Stimulated activated CD8-positive, alpha-beta memory T cell treated with anti-CD3 and anti-CD28 coated beads, Interleukin-7, amount 100 ng/mL, for 24 hours (primary cell): ENCODE data around the gene AGPAT4.

ENCODE experiments used
- DNase-seq: peaks from one replicate; pipeline ENCODE4 v3.0.0-alpha.2; 2020; ENCODE audit warnings: low read depth

AGPAT4 gene

GRCh38 chr6:161254464-161255253 is 19.2 kb downstream of the AGPAT4 start:
- DNase-seq, result no peak

GRCh38 chr6:161254126-161254463 is 19.8 kb downstream of the AGPAT4 start:
- DNase-seq, result no peak

GRCh38 chr6:161251345-161251744 is 22.5 kb downstream of the AGPAT4 start:
- no peak for DNase-seq

- no peak for DNase-seq
Measured at GRCh38 chr6:161249327-161249726, 24.5 kb downstream of the AGPAT4 start.

GRCh38 chr6:161246725-161247124 is 27.1 kb downstream of the AGPAT4 start:
- DNase-seq, result no peak

- no peak for DNase-seq
Measured at GRCh38 chr6:161245363-161245762, 28.5 kb downstream of the AGPAT4 start.

GRCh38 chr6:161244725-161245124 is 29.1 kb downstream of the AGPAT4 start:
- no peak for DNase-seq

- DNase-seq, result peak; percentile 14
Measured at GRCh38 chr6:161242779-161243693, 30.8 kb downstream of the AGPAT4 start.

- DNase-seq, result no peak
Measured at GRCh38 chr6:161242113-161242512, 31.7 kb downstream of the AGPAT4 start.

- DNase-seq, result no peak
Measured at GRCh38 chr6:161239001-161239400, 34.9 kb downstream of the AGPAT4 start.

- no peak for DNase-seq
Measured at GRCh38 chr6:161238500-161238899, 35.4 kb downstream of the AGPAT4 start.

- DNase-seq, result no peak
Measured at GRCh38 chr6:161238081-161238480, 35.8 kb downstream of the AGPAT4 start.

- DNase-seq, result no peak
Measured at GRCh38 chr6:161237176-161237575, 36.7 kb downstream of the AGPAT4 start.

GRCh38 chr6:161235776-161236633 is 37.9 kb downstream of the AGPAT4 start:
- no peak for DNase-seq

- no peak for DNase-seq
Measured at GRCh38 chr6:161233986-161234661, 39.7 kb downstream of the AGPAT4 start.

- DNase-seq, result no peak
Measured at GRCh38 chr6:161232467-161232866, 41.4 kb downstream of the AGPAT4 start.

GRCh38 chr6:161232010-161232409 is 41.9 kb downstream of the AGPAT4 start:
- no peak for DNase-seq

GRCh38 chr6:161230339-161230738 is 43.5 kb downstream of the AGPAT4 start:
- DNase-seq, result no peak

- DNase-seq, result no peak
Measured at GRCh38 chr6:161228921-161229591, 44.8 kb downstream of the AGPAT4 start.

GRCh38 chr6:161228096-161228495 is 45.8 kb downstream of the AGPAT4 start:
- DNase-seq, result no peak
